Activated effector memory CD4-positive, alpha-beta T cell treated with Interleukin-2 at 50 U/mL for 16 hours (primary cell): ENCODE measurements around the gene SLIT1.

Experiments used
- DNase-seq: peaks from one replicate; pipeline ENCODE4 v3.0.0-alpha.2; 2020

SLIT1 gene

DNA sequence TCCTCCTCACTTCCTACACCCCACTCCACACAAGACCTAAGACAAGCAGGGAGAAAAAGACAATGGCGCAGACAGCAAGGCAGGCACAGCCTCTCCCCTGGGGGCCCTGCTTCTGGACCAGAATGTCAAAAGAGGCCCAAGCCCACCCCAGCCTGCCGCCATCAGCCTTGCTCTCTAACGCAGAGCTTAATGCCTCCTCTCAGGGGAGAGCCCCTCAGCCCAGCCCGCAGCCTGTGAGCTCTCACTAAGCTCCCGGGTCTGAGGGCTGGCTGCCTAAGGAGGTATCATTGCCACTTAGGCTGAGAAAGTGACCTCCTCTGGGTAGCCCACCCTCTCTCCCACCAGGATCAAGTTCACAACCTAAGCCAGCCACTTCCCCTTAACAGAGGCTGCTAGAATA lies 16.7 kb downstream of the SLIT1 start:
- DNase-seq: no peak

DNA sequence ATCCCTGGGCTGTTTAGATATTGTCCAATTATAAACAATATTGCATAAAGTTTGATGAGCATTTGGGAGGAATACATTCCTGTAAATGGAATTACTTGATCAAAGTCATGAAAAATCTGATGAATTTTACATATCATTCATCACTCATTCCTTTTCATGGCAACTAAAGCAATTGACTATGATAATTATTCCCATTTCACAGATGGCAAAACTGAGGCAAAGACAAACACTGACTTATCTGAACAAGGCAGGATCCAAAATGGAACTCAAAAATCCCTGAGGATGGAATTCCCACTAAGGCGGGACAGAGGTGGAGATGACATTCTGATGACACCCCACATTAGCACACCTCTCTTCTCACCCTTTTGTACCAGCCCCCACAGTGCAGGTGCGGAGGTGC lies 17.1 kb downstream of the SLIT1 start:
- DNase-seq: no peak

DNA sequence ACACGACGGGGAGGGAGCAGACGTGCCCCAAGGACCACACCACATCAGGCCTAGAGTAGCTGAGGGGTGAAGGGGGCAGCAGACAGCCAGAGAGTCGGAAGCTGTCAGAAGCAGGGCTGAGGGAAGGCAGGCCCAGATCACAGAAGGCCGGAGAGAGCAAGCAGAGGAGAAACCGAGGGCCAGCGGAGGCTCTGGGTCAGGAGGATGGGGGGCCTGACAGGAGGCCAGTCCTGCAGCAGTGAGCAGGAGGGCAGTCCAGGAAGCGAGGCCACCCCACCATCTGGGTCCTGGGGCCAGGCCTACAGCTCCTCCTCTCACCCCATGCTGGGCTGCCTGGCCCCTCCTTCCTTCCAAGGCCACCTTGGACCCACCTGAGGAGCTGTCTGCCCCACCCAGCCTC lies 20.3 kb downstream of the SLIT1 start:
- no peak for DNase-seq

DNA sequence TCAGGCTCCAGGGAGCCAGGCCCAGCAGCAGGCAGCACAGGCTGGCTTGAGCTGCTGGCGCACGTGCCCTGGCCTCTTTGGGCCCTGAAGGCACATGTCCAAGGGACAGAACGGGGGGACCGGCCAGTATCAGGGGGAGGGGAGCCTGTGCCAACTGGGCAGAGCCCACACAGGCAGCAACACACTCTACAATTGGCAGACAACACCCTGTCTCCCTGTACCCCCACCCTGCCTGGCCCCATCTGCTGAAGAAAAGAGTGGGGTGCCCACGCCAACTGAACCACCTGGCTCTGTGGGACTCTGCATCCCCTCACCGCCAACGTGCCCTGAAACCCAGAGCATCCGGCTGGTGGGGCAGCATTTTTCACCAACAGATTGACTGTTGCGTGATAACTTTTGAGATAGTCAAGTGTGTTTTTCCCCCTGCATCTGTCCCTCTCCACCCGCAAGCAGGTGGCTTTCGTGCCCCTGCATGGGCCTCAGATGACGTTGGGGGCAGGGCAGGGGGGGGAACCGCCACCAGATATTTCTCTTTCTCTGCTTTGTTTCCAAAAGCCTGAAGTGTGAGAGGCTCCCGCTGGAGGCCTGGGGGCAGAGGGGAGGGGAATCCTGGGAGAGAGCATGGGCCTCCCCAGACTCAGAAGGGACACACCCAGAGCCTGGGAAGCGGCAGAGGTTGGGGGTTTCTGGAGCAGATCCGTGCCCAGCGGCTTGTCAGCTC lies 21.8 kb downstream of the SLIT1 start:
- no peak for DNase-seq

DNA sequence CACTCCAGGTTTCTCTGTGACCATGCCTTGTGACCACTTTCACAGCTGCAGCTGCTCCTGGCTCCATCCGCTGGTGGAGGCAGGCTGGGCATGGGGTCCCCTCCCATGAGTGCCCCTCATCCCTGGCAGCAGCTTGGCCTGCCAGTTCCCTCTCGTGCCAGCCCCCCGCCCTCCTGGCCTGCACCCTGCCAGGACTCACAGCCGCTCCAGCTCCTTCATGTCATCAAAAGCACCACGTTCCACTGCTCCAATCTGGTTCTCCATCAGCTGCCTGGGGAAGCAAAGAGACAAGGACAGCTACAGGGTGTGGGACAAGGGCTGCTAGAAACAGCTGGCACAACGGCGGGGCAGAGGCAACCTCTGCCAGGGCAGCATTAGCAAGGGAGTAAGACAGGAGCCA lies 22.6 kb downstream of the SLIT1 start:
- DNase-seq: no peak

DNA sequence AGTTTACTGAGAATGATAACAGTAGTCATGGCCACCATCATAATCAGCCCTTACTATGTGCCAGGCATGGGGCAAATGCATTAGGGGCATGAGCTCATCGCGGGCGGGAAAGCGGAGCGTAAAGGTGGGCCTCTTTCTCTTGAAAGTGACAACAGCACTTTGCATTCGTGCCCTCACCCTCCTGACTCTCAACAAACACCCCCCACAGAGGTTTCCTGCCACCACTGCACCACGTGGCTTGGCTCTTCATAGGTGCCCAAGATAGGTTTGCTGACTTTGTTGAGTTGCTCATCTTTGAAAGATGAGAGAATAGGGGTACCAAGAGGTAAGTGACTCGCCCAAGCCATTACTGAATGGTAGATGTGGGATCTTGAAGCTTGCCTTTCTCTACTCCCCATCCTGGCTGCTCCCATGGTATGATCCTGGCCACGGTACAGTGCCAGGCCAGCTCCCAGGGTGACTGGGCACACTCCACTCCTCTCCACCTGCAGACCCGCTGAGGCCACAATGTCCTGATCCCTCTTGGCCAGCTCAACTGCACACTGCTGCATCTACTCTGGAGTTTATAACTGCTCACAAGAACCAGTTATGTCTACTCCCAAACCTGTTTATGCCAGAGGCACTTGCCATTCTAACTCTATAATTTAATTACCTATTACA lies 26.0 kb downstream of the SLIT1 start:
- no peak for DNase-seq

DNA sequence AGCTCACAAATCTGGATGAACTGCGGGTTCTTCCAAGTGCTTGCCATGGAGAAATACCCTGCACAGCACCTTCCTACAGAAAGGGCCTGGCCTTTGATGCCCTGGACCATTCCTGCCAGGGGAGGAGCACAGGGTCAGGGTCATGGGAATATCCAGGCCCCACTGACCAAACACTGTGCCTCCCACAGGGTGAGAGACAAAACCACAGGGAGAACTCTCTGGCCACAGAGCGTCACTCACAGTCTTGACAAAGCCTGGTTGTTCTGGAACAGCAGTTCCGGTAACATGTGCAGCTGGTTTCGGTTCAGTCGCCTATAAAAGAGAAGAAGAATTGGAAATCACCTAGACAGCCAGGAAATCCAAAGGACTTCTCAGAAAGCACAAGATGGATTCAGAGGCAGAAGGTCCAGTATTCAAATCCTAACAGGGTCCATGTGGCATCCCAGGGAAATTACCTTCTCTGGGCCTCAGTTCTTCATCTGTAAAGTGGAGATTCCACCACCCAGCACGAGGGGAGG lies 28.1 kb downstream of the SLIT1 start:
- no peak for DNase-seq

DNA sequence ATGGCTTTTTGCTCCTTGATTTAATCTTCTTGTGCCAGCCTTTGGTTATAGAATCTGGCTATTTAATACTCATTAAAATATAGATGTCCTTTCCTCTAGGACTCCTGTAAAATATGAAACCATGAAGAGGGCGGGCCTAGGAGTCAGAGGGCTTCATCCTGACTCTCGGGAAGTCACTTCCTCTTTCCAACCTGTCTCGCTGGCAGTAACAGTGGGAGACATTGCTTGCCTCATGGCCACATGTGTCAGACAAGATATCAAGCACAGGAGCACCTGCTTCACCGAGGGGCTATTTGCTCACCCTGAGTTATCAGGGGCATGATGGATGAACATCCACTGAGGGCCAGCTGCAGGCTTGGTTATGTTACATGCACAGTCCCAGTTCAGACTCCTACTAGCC lies 31.0 kb downstream of the SLIT1 start:
- no peak for DNase-seq

DNA sequence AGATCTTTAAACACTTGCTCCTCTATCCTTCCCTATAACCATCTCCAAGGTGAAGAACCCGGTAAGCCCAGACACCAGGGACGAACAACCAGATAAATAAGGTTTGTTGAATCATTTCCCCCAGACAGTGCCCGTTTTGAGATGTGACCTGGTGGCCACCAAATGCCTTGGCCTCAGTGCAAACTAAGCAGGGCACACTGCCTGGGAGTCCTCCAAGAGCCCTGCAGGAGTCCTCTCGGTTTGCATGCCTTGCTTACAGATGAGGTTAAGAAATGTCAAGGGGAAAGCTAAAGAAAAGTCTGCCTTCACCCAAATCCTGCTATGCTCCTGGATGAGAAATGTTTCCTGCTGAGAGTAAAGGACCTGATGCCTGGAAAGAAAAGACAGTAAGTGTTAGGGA lies 31.6 kb downstream of the SLIT1 start:
- DNase-seq: no peak

DNA sequence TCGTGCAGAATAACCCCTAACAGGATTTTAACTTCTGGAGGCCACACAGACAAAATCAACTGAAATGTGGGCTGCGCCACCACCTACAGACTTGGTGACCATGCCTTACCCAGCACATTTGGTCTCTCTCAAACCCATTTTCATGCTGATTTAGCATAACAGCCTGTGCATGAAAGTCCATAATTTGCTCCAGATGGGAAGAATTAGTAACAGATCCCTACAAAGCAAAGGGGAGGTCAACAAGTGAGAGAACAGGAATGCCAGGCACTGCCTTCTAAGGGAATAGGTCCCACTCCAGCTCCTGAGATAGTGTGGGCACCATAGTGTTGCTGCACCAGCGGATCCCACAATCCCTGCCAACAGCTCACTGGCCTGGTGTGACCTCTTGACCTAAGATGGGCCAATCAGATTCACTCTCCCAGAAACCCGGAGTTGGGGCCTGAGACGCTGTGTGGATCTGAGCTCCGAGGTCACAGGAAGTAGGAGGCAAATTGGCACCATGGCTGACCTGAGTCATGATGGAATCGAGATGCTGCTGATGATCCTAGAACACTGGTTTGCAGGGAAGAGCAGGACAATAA lies 32.4 kb downstream of the SLIT1 start:
- DNase-seq: no peak

DNA sequence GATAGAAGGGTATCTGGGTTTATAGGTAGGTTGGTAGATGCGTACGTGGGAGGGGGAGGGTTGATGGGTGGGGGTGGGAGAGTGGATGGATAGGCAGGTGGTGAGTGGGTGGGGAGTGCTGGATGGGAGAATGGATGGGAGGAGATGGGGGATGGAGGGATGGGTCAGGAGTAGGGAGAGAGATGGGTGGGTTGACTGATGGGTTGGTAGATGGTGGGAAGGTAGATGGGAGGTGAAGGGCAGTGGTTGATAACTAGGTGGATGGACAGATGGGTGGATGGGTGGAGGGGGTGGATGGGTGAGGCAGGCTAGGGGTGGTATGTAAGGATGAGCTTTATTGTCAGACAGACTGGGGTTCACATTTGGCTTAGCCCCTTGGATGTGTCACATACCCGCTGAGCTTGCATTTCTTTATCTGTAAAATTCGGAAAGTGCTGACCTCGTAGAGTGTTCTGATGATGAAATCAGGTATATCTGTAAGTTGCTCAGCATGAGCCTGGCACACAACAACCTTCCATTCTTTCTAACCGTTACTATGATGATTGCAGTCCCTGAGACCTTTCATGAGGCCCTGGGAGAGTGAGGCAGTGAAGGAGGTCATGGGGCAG lies 34.3 kb downstream of the SLIT1 start:
- no peak for DNase-seq

DNA sequence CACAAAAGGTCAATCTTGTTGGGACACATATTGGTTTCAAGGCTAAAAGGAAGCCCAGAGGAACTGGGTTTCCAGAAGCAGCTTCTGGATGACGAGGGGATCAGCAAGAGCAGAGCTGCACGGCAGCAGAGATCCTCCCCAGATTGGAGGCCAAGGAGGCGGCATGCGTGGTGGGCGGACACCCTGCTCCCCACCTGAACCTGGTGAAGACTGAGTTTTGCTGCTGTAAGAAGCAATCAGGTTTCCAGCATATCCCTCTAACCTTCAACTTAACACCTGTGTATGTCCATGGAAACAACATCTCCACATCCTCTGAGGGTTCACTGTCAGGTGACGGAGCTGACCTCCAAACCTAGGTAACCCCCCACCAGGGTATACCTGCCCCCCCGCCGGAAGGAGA lies 35.1 kb downstream of the SLIT1 start:
- no peak for DNase-seq

DNA sequence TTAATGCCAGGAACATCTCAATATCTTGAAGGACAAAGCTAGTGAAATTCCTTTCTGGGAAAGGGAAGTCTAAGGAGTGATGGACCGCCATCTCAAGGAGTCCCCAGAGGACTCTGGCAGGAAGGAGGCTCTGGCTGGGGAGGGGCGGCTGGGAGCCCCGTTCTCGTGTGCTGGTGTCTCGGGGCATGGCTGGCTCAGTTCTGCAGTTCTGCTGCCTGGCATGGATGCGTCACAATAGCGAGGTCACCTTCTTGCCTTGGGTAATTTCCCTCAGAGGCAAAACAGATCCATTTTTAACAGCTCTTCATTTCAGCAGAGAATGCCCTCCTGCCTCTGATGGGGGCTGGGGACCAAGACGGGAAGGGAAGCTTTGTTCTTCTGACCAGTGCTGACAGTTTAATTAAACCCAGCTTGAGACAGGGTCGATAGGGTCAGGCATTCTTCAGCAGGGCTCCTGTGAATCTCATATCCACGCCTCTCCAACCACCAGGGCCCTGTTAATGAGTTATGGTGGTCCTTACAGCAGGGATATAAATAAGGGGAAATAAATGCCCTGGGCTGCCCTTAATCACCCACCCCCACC lies 35.7 kb downstream of the SLIT1 start:
- DNase-seq: no peak

DNA sequence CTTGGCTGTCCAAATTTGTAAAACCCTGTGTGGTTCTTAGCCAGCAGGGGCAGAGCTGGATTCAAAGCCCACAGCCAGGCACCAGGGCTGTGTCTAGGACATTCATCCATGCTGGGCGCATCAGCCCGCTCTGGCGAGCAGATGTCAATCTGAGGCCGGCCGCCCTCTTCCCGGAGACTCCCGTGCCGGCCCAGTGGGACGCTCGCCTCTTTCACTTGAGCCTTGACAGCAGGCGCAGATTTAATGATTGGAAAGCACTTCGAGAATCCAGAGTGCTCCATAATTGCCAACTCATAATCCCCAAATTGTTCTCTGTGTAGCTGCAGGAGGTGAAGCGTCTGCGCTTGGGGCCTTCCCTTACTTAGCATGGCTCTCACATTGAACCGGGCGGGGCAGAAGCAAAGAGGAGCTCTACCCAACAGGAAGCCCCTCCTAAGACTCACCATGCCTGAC lies 36.7 kb downstream of the SLIT1 start:
- DNase-seq: no peak

DNA sequence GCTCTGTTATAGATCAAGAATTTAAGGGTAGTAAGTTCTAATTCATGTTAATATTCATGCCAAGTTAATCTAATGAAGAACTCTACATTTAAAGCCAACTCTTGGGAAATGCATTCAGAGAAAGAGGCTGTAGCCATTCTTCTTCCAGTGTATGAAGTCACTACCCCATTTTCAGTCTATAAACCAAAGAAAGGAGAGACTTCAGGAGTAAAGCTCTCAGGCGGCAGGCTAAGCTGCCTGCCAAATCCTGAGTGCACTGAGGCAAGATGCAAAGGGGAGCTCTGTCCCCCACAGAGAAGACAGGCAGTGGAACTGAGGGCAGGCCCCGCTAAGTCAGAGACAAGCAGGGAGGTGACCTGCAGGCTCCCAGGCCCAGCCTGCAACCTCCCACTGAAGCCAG lies 41.5 kb downstream of the SLIT1 start:
- no peak for DNase-seq

DNA sequence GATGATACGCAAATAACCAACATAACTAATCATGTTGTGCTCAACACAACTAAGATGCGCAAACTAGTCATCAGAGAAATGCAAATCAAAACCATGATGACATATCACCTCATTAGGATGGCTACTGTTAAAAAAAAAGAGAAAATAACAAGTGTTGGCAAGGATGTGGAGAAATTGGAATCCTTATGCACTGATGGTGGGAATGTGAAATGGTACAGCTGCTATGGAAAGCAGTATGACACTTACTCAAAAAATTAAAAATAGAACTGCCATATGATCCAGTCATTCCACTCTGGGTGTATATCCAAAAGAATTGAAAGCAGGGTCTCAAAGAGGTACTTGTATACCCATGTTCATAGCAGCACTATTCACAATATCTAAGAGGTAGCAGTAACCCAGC lies 42.9 kb downstream of the SLIT1 start:
- no peak for DNase-seq

DNA sequence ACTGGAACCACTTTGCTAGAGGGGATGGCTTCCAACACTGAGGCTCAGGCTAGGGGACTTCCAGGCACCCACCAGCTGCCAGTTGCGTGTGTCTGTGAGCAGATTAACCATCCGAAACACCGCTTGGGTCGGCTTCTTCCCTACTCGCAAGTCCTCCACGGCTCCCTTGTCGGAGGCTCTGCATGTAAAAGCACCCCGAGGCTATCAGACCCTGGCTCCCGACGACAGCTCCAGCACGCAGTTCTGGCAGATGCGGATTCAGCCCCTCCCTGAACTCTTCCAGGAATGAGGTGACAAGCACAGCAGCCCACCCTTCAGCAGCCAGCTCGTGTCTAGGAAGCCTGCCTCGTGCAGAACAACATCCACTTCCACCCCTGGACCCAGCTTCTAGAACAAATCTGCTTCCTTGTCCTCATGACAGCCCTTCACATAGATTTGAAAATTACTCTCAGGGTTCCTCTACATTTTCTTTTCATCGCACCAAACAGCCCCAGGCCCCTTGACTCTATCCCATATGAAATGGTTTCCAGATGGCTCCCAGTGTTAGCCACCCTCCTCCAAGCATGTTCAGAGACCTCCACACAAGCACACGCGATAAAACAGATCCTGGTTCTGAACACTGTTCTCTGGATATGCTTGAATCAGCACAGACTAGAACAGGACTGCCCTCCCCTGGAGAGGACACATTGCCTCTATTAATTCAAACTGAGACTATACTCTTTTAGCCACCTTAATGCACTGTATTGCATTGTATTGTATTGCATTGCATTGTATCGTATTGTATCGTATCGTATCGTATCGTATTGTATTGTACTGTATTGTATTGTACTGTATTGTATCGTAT lies 44.6 kb downstream of the SLIT1 start:
- no peak for DNase-seq

DNA sequence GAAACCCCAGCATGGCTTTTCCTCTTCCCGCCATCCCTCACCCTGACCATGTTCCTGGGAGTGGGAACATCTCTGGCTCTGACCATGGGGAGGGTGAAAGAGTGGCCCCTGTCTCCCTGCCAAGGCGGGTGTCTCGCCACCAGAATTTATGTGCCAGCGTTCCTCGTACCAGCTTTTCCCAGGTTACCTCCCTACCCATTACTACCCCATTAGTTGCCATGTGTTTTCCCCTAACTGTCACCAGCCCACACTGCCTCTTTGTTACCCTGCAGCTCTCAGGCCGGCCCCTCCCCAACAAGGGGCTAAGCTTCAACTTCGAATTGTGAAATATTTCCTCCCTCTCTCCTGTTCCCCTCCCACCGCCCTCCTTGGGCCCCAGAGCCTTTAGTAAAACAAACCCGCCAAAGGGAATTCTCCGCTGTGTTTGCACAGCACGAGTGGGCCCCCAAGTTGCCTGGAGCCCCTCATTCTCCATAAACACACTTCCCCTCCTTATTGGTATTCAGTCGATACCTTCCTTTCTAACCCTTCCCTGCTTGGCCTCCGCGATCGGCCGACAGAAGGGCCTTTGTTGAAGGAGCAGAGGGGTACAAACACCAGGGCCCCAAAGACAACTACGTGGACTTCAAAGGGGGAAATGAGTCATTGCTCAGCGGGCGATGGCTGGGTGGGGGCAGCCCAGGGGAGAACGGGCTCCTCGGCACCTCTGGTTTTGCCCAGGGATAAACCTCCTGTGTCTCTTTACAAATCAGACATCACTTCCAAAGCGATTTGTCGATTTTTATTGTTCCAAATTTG lies 45.5 kb downstream of the SLIT1 start:
- DNase-seq: no peak

DNA sequence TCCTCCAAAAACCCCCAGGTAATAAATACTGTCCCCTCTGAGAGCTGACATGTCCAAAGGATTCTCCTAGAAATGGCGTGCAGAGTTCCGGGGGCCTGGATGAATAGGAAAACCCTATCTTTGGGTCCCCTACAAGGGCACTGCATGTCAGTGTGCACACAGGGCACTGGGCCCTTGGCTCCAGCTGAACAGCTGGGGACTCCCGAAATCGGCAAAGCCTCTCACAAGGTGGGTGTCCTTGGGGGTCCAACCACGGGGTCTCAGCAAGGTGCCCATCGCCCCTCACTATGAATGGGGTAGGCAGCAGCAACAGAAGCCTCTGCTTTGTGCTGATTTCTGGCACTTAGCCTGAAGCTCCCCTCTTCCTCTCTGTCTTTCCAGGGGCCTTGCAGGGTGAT lies 46.1 kb downstream of the SLIT1 start:
- DNase-seq: no peak

DNA sequence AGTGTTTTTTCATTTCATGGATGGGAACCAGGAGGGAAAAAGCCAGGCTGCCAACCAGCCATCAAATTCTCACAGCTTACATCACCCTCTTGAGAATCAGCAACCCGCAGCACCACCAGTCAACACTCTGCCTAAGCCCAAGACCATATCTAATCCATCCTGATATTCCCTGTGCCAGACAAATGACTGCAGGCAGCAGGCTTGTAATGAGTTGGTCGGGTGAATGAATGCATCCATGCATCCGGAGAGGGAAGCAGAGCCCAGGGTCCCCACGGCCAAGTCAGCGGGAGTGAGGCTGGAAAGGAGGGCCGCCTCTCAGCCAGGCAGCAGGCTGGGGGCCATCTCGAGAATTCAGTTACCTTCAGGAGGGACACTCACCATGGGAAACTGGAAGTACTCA lies 46.9 kb downstream of the SLIT1 start:
- no peak for DNase-seq

DNA sequence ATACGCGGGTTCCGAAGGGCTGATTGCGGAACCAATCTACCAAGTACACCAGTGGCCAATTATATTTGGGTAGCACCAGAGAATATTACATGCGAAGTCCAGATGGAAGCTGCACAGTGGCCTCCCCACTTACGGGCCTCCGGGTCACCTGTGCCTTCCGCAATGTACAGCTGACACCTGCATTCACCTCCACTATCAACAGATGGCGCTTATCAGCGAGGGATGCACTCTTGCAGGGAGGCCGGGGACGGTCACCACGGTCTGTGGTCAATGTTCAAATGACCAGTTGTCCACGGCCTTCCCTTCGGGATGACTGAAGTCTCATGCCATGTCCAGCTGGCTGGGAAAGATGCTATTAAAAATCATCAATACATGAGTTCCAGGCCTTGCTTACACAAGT lies 47.6 kb downstream of the SLIT1 start:
- DNase-seq: no peak

DNA sequence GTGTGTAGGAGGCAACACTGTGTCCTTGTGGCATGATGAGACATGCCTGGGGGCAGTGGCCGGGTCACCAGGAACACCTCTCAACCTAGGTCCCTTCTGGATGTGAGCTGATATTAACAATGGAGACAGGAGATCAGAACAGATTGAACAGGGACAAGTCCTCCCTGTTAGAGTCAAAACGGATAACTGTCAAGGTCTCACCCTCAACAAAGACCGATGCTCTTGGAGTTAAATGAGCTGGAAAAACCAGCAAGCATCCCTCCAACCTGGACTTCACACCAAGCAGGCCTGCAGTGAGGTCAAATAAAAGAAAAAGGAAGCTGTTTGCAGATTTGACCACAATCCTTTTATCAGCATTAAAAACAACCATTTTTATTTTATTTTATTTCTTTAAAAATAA lies 49.0 kb downstream of the SLIT1 start:
- DNase-seq: no peak
